Caco-2 (cell line): ENCODE results near the gene ATF6B. TPM values are rescaled to one million over a fixed set of nuclear protein-coding genes. Genes with fewer than 3 reads are reported as not detected.

Experiments used
- BruUV-seq: library from RNA; stranded (reverse); fragments of 400-500 nt; replicated peaks from 2 replicates; lab custom pipeline; 2021; lab: Mats Ljungman, UMichigan
- CTCF ChIA-PET: fragments of 300-600 bp; sonication (Branson Sonifier 250); formaldehyde crosslinking; loops from one replicate; lab custom pipeline; 2022; ENCODE audit warnings: antibody characterized with exemption; lab: Charles Lee
- POLR2A ChIA-PET: fragments of 300-600 bp; sonication (Branson Sonifier 250); formaldehyde crosslinking; loops from one replicate; lab custom pipeline; 2022; ENCODE audit warnings: antibody characterized with exemption; lab: Charles Lee
- DNase-seq, 2 experiments: peaks; one replicate each; pipeline versions ENCODE4 v3.0.0 to v3.0.0-alpha.2; 2020 to 2022
- H3K27me3 ChIP-seq: replicated peaks from 2 replicates; pipeline ENCODE4 v1.6.0; 2011; ENCODE audit warnings: low read length; ENCODE audit not compliant: control insufficient read depth, insufficient read depth
- H3K36me3 ChIP-seq: 2 replicates; pipeline ENCODE4 v1.5.1; 2011; ENCODE audit warnings: low read length; ENCODE audit not compliant: control insufficient read depth, insufficient read depth
- H3K4me1 ChIP-seq: fragments of 250-450 bp; sonication (Bioruptor Pico); 2 replicates; pipeline ENCODE4 v1.5.1; 2020; ENCODE audit warnings: mild to moderate bottlenecking
- H3K4me3 ChIP-seq: 2 replicates; pipeline ENCODE4 v1.5.1; 2011; ENCODE audit warnings: low read depth, mild to moderate bottlenecking, control low read depth, low read length
- H3K9me3 ChIP-seq: fragments of 250-450 bp; sonication (Bioruptor Pico); 2 replicates; pipeline ENCODE4 v1.5.1; 2020; ENCODE audit warnings: mild to moderate bottlenecking, moderate library complexity
- H3K27ac Mint-ChIP-seq: one replicate; pipeline ENCODE4 v1.8.0; 2022; ENCODE audit warnings: mixed read lengths; ENCODE audit not compliant: unreplicated experiment
- H3K27me3 Mint-ChIP-seq: one replicate; pipeline ENCODE4 v1.8.0; 2022; ENCODE audit warnings: mixed read lengths; ENCODE audit not compliant: insufficient read depth, unreplicated experiment
- H3K36me3 Mint-ChIP-seq: one replicate; pipeline ENCODE4 v1.8.0; 2022; ENCODE audit warnings: mild to moderate bottlenecking, mixed read lengths; ENCODE audit not compliant: insufficient read depth, unreplicated experiment
- H3K4me1 Mint-ChIP-seq: one replicate; pipeline ENCODE4 v1.8.0; 2022; ENCODE audit warnings: low read depth, mixed read lengths; ENCODE audit not compliant: unreplicated experiment
- H3K4me3 Mint-ChIP-seq: one replicate; pipeline ENCODE4 v1.8.0; 2022; ENCODE audit warnings: mild to moderate bottlenecking, moderate library complexity, mixed read lengths; ENCODE audit not compliant: unreplicated experiment
- H3K9me3 Mint-ChIP-seq: one replicate; pipeline ENCODE4 v1.8.0; 2022; ENCODE audit warnings: mixed read lengths; ENCODE audit not compliant: unreplicated experiment
- CTCF ChIP-seq, 2 experiments: fragments of 200-600 bp in 1 of 2; IDR thresholded peaks; 1 replicate in 1 of 2; 2 replicates in 1 of 2; pipeline versions ENCODE4 v1.5.1 to v1.8.0; 2011 to 2022; ENCODE audit warnings: antibody characterized with exemption in 1 of 2, control low read depth in 1 of 2, inconsistent platforms in 1 of 2, low read depth in 1 of 2, low read length in 1 of 2, mild to moderate bottlenecking in 1 of 2, moderate library complexity in 1 of 2; ENCODE audit not compliant: insufficient read depth in 1 of 2, severe bottlenecking in 1 of 2, unreplicated experiment in 1 of 2
- intact Hi-C: fragments of 100-400 bp; cut with micrococcal nuclease; formaldehyde crosslinking; loops from one replicate; pipeline ENCODE4 v1.10.0; 2022; ENCODE audit not compliant: unreplicated experiment
- total RNA-seq: library from RNA; stranded (reverse); gene quantifications from 2 replicates; pipeline ENCODE4 v1.2.3, GENCODE V29; 2022

Gene ATF6B
- total RNA-seq, 1 experiment from 2014 or later: 64.9 TPM

- Histone ChIP-seq H3K36me3 (peaks cover 6% of the 10 kb centered on the region), H3K4me3 (peak overlapping the region; percentile 90), H3K9me3 (no peaks in the 10 kb centered on the region), H3K27me3 (no peaks in the 10 kb centered on the region), H3K4me1 (peaks cover 24% of the 10 kb centered on the region)
- Mint-ChIP-seq H3K27me3 (no peaks in the 10 kb centered on the region), H3K4me3 (peak overlapping the region; percentile 86), H3K36me3 (peaks cover 38% of the 10 kb centered on the region), H3K4me1 (peaks cover 17% of the 10 kb centered on the region), H3K27ac (peak overlapping the region; percentile 96), H3K9me3 (no peaks in the 10 kb centered on the region)
- TF ChIP-seq CTCF (IDR thresholded peaks at IDR 0.05; ENCODE audit: insufficient read depth in 1 of 2, low read depth in 1 of 2, low read length in 1 of 2, severe bottlenecking in 1 of 2, unreplicated experiment in 1 of 2): no peak
- ChIA-PET CTCF (interaction anchor here (0.6 to 1.6 kb wide), 6 partner anchors 8 to 43 kb away, joined by 3 to 10 read pairs (median 4); partner anchors contain the start of gene FKBPL), POLR2A (interaction anchor here (0.5 to 1.5 kb wide), 5 partner anchors 14 to 819 kb away, joined by 3 to 13 read pairs (median 5); partner anchors contain the start of gene FKBPL)
- BruUV-seq: TSS peak; percentile 75
- intact Hi-C loops: loop anchor here (1.0 kb wide), 1 partner anchor 23 kb away; the partner anchor contains the start of gene FKBPL
- peak; percentile 67 to 70 for DNase-seq
These were observed 24.9 kb upstream of the ATF6B start for GRCh38 chr6:32152769-32153563.

- peaks cover 21% of the 10 kb centered on the region for H3K4me1 Mint-ChIP-seq
- H3K4me3 ChIP-seq: peak within 1 kb of the TSS; percentile 90
- no TSS peak for BruUV-seq
These were observed 24.1 kb upstream of the ATF6B start, which contains the start of gene PRRT1 for GRCh38 chr6:32151863-32152768. TSS of gene PRRT1 (minus strand) at chr6:32151939. CDS start at chr6:32151827, 112 bp downstream.

More at GRCh38 chr6:32151863-32152768, 24.1 kb upstream of the ATF6B start, which contains the start of gene PRRT1:
- no peaks in the 10 kb centered on the region for H3K27me3 Mint-ChIP-seq
- H3K4me1 ChIP-seq: peaks cover 32% of the 10 kb centered on the region
- H3K9me3 ChIP-seq: no peaks in the 10 kb centered on the region
- TF ChIP-seq CTCF (IDR thresholded peaks at IDR 0.05; ENCODE audit: insufficient read depth in 1 of 2, low read depth in 1 of 2, low read length in 1 of 2, severe bottlenecking in 1 of 2, unreplicated experiment in 1 of 2): no peak
- ChIA-PET CTCF (interaction anchor here (1.0 to 1.6 kb wide), 3 partner anchors 8 to 44 kb away, joined by 3 read pairs; no protein-coding TSS in a partner anchor), POLR2A (interaction anchor here (0.9 to 1.5 kb wide), 2 partner anchors 44 to 820 kb away, joined by 5 to 13 read pairs; no protein-coding TSS in a partner anchor)
- peak within 1 kb of the TSS; percentile 86 for H3K4me3 Mint-ChIP-seq
- intact Hi-C loops: no loop called here
- H3K9me3 Mint-ChIP-seq: no peaks in the 10 kb centered on the region
- peak within 1 kb of the TSS; percentile 96 for H3K27ac Mint-ChIP-seq
- no peaks in the 10 kb centered on the region for H3K27me3 ChIP-seq
- peaks cover 1% of the 10 kb centered on the region; the same call in 1 of the 2 replicates for H3K36me3 ChIP-seq
- DNase-seq: no peak
- peaks cover 30% of the 10 kb centered on the region for H3K36me3 Mint-ChIP-seq
